Epithelial cell of prostate (primary cell): ENCODE measurements around the gene LAPTM5.

ENCODE experiments used
- DNase-seq: peaks from one replicate; pipeline ENCODE4 v3.0.0-alpha.2; 2011; ENCODE audit warnings: low read depth, low spot score
- H3K27ac ChIP-seq: fragments of 450-650 bp; 2 replicates; pipeline ENCODE4 v1.5.1; 2017; ENCODE audit warnings: mild to moderate bottlenecking

Gene LAPTM5

GRCh38 chr1:30734106-30734505 lies 23.5 kb downstream of the LAPTM5 start:
- DNase-seq, result no peak

GRCh38 chr1:30733493-30733892 lies 24.1 kb downstream of the LAPTM5 start:
- no peak overlapping the region for H3K27ac ChIP-seq
- no peak for DNase-seq

More at GRCh38 chr1:30734106-30734505, 23.5 kb downstream of the LAPTM5 start:
- no peak overlapping the region for H3K27ac ChIP-seq

DNA sequence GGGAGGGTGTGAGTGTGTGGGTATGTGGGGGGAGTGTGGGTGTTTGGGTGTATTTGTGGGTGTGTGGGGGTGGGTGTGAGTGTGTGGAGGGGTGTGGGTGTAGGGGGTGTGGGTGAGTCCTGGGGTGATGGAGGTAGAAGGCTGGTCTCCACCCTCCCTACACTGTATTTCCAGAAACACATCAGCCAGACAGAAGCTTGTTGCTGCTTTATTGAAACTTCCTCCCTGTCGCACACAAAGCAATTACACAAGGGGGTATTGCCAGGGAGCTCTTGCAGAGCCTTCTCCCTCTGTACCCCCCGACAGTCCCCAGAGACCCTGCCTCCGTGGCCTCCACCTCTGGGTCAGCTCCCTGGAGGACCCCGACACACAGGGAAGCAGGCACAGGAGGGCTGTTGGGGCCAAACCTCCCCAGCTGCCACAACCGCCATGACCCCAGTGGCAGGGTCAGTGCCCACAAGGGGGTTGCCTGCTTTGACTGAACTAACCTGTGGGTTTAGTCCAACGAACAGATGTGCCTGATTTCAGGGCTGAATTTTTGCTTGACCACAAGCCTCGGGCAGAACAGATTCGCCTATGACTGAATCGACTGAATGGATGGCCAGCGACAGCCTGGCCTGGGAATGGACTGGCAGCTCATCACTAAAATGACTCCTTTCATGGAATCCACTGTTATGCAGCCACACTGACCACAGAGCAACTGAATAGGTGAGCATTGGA lies 25.1 kb downstream of the LAPTM5 start:
- no peak for DNase-seq
- H3K27ac ChIP-seq, result no peak overlapping the region

- DNase-seq, result no peak
- H3K27ac ChIP-seq, result no peak overlapping the region
Observed at GRCh38 chr1:30731806-30732276, 25.7 kb downstream of the LAPTM5 start.

- no peak overlapping the region for H3K27ac ChIP-seq
- no peak for DNase-seq
Observed at GRCh38 chr1:30731109-30731805, 26.3 kb downstream of the LAPTM5 start.

GRCh38 chr1:30730346-30731108 lies 27.0 kb downstream of the LAPTM5 start:
- DNase-seq, result no peak
- no peak overlapping the region for H3K27ac ChIP-seq

DNA sequence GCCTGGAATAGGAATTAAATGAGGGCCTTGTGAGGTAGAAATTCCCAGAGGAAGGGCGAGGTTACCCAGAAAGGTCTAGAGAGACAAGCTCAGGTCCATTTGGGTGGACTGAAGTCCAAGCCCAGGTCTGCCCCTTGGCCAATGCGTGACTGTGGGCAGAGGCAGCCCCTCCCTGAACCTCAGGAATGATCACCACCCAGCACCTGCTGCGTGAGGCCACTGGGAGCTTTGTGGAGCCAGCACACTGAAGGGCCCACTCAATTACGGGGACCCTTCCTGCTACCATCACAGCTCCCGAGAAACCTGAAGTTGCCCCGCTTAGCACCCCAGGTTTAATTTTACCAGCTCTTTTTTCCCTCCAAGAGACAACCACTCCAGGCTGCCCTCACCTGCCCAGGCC lies 27.7 kb downstream of the LAPTM5 start:
- DNase-seq, result no peak

GRCh38 chr1:30728832-30729638 lies 28.5 kb downstream of the LAPTM5 start:
- no peak for DNase-seq
- H3K27ac ChIP-seq, result no peak overlapping the region

More for the DNA sequence above, 27.7 kb downstream of the LAPTM5 start:
- no peak overlapping the region for H3K27ac ChIP-seq

- no peak for DNase-seq
- no peak overlapping the region for H3K27ac ChIP-seq
Observed at GRCh38 chr1:30728340-30728739, 29.2 kb downstream of the LAPTM5 start.

- no peak for DNase-seq
- no peak overlapping the region for H3K27ac ChIP-seq
Observed at GRCh38 chr1:30727824-30728223, 29.8 kb downstream of the LAPTM5 start.

- no peak overlapping the region for H3K27ac ChIP-seq
- no peak for DNase-seq
Observed at GRCh38 chr1:30726773-30727684, 30.5 kb downstream of the LAPTM5 start.

DNA sequence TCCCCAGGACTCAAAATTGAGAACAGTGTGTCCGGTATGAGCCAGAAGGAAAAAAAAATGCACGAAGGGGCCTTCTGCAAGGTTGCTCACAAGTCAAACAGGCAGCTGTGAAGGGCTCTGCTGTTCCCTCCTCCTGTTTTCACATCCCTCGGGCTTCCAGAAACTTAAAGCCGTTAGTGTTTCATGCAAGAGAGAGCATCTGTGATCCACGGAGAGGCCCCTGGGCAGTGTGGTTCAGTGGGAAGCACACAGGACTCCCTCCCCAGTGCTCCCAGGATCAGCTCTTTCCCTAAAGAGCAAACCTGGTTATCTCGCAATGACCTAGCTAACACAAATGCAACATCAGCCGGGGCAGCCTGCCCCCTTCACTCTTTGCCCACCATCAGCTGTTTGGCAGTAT lies 31.3 kb downstream of the LAPTM5 start:
- H3K27ac ChIP-seq, result no peak overlapping the region
- no peak for DNase-seq

DNA sequence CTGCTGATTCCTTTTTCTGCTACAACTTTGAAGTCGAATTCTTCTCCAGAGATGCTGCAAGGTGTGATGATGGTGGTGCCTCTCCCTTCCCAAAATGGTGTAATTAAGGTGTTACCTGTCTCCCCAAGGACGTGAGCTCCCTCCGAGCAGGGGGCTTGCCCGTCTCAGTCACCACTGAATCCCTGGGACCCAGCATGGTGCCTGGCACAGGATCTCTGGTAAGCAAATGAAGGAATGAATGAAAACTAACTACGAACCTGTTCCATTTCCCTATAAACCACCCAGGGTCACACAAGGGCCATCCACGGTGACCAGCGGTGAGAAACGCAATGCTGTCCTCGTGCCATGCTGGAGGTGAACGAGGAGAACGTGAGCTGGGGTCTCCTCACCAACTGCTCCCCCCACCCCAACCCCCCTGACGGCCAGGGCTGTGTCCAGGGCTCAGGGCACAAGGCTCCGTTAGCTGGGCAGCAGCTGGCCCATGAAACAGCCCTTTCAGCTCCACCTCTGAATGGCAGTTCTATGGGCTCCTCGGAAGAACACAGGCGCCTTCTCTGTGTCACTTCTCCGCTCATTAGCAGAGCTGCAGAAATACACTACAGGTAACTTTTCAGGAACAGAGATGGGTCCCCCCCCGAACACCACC lies 32.0 kb downstream of the LAPTM5 start:
- no peak overlapping the region for H3K27ac ChIP-seq
- no peak for DNase-seq

DNA sequence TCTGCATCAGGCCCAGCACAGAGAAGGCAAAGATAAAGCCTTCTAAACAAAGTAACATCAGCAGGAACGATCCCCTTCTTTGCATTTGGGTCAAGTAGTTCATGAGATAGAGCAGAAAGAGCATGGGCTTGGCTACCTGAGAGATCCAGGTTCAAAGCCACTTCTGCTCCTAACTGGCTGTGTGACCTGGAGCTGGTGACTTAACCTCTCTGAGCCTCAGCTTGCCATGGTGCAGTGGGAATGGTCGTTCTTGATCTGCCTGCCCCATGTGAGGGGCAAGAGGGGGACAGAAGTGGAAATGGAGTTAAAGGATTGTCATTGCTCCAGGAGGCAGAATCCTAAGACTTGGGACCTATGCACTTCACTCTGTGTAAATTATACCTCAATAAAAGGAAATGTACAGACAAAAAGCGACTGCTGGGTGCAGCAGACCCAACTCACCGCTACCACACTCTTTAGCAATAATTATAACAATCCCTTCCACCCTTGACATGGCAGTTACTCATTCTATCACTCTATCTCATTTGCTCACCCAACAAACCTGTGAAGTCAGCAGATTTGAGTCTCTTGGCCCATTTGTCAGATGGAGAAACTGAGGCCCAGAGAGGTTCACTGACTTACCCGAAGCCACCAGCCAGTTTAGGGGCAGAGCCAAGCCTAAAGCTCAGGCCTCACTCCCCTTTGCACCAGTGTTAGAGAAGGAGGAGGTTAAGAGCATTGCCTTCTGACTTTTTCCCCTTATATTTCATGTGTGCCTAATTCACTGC lies 32.7 kb downstream of the LAPTM5 start:
- DNase-seq, result no peak

DNA sequence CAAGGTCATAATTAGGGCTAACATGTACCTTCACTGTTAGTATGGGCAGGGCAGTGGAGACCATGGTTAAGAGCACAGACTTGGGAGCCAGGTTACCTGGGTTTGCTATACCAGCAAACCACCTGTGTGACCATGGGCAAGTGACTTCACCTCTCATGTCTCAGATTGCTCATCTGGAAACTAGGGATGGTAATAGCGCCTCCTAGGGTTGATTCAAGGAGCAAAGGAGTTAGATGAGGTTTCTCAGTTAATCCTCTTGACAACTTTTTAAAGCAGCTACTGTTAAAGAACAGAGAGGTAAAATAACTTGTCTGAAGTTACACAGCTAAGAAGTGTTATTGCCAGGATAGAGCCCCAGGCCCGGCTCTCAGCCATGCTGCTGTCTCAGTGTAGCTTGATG lies 33.4 kb downstream of the LAPTM5 start:
- no peak for DNase-seq
- no peak overlapping the region for H3K27ac ChIP-seq

More for the DNA sequence above, 32.7 kb downstream of the LAPTM5 start:
- no peak overlapping the region for H3K27ac ChIP-seq

GRCh38 chr1:30723331-30723755 lies 34.2 kb downstream of the LAPTM5 start, which contains the start of gene MATN1:
TSS of gene MATN1 (minus strand) at chr1:30723585. CDS start at chr1:30723551, 34 bp downstream.
- no peak for DNase-seq
- H3K27ac ChIP-seq, result no peak within 1 kb of the TSS

DNA sequence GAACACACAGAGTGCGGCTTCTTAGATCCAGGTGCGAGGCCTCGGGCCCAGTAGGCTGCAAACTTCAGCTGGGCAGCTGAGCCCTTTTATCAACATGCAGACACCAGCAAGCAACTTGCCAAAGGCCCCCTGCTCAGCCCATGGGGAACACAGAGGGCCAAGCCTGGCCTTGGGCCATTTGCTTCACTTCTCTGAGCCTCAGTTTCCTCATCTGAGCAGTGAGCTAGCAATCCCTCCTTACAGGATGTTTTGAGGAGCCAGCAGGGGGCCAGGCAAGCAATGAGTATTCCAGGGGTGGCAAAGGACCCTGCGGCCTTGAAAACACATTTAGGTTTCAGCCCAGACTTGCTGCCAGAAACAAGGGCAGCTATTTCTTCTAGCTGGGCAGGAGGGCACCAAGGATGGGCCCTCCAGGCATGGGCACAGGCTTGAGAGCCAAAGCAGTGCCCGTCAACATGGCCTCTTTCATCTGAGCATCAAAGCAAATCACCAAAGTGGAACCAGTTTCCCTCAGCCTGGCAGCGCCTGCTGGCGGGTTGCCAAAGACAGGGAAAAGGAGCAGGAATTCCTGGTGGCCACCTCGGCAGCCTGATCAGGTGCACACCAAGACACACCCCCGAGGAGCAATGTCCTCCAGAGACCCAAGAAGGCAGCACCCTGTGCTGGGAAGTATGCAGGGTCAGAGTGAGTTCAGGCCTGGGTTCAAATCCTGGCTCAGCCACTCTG lies 35.6 kb downstream of the LAPTM5 start:
- DNase-seq, result no peak
- no peak overlapping the region for H3K27ac ChIP-seq
